Right lobe of liver (tissue), 6 donors: Measurements from ENCODE around the gene TCL1A. TPM values are rescaled to one million over a fixed set of nuclear protein-coding genes. Genes with fewer than 3 reads are reported as not detected.

ENCODE experiments used
- ATAC-seq, 4 donors: fragments of 200-7000 bp; cut with Tn5 transposase; one replicate each; pipeline ENCODE4 v1.9.1; 2020; ENCODE audit warnings: mild to moderate bottlenecking in 4 of 4, moderate library complexity in 4 of 4
- DNase-seq, 3 donors: peaks; one replicate each; pipeline ENCODE4 v3.0.0-alpha.2; 2020
- H3K27ac ChIP-seq, 3 donors: fragments of 200-600 bp; one replicate each; pipeline ENCODE4 v1.8.0; 2022
- H3K27me3 ChIP-seq, 2 donors: fragments of 200-600 bp; one replicate each; pipeline ENCODE4 v1.8.0; 2022
- H3K36me3 ChIP-seq, 4 donors: fragments of 200-600 bp; sonication (generic) in 1 of 4; one replicate each; pipeline versions ENCODE4 v1.5.1 to v1.8.0; 2017 to 2022; ENCODE audit warnings: control low read depth in 1 of 4
- H3K4me1 ChIP-seq, 4 donors: fragments of 200-600 bp; sonication (generic) in 1 of 4; one replicate each; pipeline versions ENCODE4 v1.5.1 to v1.8.0; 2017 to 2022; ENCODE audit warnings: control low read depth in 1 of 4
- H3K4me3 ChIP-seq, 3 donors: fragments of 200-600 bp; one replicate each; pipeline ENCODE4 v1.8.0; 2022
- H3K9me3 ChIP-seq, 4 donors: fragments of 200-600 bp; sonication (generic) in 1 of 4; one replicate each; pipeline versions ENCODE4 v1.5.1 to v1.8.0; 2017 to 2022; ENCODE audit warnings: control low read depth in 1 of 4
- POLR2A ChIP-seq: fragments of 450-650 bp; IDR thresholded peaks from one replicate; pipeline ENCODE4 v1.6.1; 2017; ENCODE audit warnings: antibody characterized with exemption, mild to moderate bottlenecking
- WGBS: methylation state at CpG from one replicate; pipeline ENCODE4 v1.1.6; 2018; ENCODE audit warnings: low coverage, low lambda C conversion rate; ENCODE audit not compliant: insufficient coverage; ENCODE audit errors: missing lambda C conversion rate; 5-methylcytosine and 5-hydroxymethylcytosine counted together
- intact Hi-C, 2 donors: fragments of 100-400 bp; cut with DNase I; formaldehyde crosslinking; loops; one replicate each; pipeline versions ENCODE4 v1.11.2 to v1.14.1; 2022
- total RNA-seq, 6 experiments: library from RNA; depleted of rRNA in 2 of 6; stranded (reverse); fragments of >200 nt in 2 of 6; fragmentation: NEBNext Ultra II Directional in 3 of 6; extraction: Animal tissue kit (Norgen Biotek cat#: 25700) in 3 of 6; gene quantifications; one replicate each; pipeline versions ENCODE4 v1.1.0 to v1.2.4, GENCODE V29; 2016 to 2023
- TF ChIP-seq, protein P1 (sequence below), 4 donors: fragments of 200-600 bp in 3 of 4; fragments of 450-650 bp in 1 of 4; IDR thresholded peaks; one replicate each; pipeline versions ENCODE4 v1.5.1 to v1.8.0; 2016 to 2022; ENCODE audit warnings: antibody characterized with exemption in 4 of 4, mild to moderate bottlenecking in 2 of 4
- donor health status: DM: no; HTN: yes; CAD: no.
- donor health status: DM: no; HTN: no; CAD: no.
- donor health status: DM: no; HTN: no; CAD: no.
- donor health status: DM: no; HTN: yes; CAD: no.
- donor health status: DM: no; HTN: yes; CAD: no.

Gene TCL1A
- total RNA-seq, 6 experiments from 2014 or later = 0.15 TPM; not detected in 5

DNA sequence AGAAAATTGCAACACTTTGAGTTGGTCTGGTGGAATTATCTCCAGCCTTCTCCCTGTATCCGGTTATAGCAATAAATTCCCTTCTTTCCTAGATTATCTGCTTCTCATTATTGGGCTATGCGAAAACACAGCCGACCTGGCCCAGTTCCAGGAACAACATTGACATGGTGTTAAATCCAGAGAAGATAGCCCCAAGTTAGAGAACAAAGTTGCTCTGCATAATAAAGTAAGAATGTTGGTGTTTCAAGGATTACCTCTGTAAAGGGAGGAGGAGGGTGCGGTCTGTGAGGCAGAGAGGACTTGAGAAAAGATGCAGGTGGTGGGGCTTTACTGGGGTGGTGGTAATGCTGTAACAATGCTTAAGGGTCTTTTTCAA, 12.1 kb downstream of the TCL1A start:
- Histone ChIP-seq H3K9me3 (no peaks in the 10 kb centered on the region), H3K36me3 (no peaks in the 10 kb centered on the region), H3K27me3 (no peaks in the 10 kb centered on the region), H3K4me3 (no peak overlapping the region), H3K4me1 (no peaks in the 10 kb centered on the region), H3K27ac (no peak overlapping the region)
- WGBS = 32% methylated on average over 4 of the region's 4 CpGs
- DNase-seq (no peak), ATAC-seq (no peak)
- no peak for TF ChIP-seq POLR2A
- TF ChIP-seq, protein P1, sequence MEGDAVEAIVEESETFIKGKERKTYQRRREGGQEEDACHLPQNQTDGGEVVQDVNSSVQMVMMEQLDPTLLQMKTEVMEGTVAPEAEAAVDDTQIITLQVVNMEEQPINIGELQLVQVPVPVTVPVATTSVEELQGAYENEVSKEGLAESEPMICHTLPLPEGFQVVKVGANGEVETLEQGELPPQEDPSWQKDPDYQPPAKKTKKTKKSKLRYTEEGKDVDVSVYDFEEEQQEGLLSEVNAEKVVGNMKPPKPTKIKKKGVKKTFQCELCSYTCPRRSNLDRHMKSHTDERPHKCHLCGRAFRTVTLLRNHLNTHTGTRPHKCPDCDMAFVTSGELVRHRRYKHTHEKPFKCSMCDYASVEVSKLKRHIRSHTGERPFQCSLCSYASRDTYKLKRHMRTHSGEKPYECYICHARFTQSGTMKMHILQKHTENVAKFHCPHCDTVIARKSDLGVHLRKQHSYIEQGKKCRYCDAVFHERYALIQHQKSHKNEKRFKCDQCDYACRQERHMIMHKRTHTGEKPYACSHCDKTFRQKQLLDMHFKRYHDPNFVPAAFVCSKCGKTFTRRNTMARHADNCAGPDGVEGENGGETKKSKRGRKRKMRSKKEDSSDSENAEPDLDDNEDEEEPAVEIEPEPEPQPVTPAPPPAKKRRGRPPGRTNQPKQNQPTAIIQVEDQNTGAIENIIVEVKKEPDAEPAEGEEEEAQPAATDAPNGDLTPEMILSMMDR (IDR thresholded peaks at IDR 0.05) = no peak
- intact Hi-C loops = no loop called here

GRCh38 chr14:95700221-95700976, 13.5 kb downstream of the TCL1A start:
- DNase-seq (no peak), ATAC-seq (no peak)
- TF ChIP-seq POLR2A = no peak
- TF ChIP-seq, protein P1 (IDR thresholded peaks at IDR 0.05) = no peak
- Histone ChIP-seq H3K9me3 (no peaks in the 10 kb centered on the region), H3K27ac (no peak overlapping the region), H3K27me3 (no peaks in the 10 kb centered on the region), H3K36me3 (no peaks in the 10 kb centered on the region), H3K4me3 (no peak overlapping the region), H3K4me1 (no peaks in the 10 kb centered on the region)
- intact Hi-C loops = no loop called here
- 38% methylated on average over 5 of the region's 5 CpGs for WGBS

DNA sequence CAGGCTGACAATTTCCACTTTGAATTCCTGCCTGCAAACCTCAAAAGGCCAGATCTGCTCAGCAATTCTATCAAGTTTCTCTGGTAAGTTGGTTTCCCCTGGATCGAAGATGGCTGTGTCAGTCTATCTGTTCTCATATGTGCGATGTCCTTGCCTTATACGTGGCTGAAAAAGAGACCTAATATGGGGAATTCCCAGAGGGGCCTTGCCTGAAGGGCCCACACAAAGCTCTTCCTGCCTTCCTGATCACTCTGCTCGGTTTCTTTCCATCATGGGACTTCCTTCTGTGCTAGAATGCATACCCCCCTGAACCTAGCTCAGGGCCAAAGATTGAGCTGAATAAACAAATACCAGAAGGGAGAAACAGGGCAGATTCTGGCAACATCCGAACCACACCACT, 14.5 kb downstream of the TCL1A start:
- Histone ChIP-seq H3K27ac (no peak overlapping the region), H3K9me3 (no peaks in the 10 kb centered on the region), H3K4me3 (no peak overlapping the region), H3K4me1 (no peaks in the 10 kb centered on the region), H3K27me3 (no peaks in the 10 kb centered on the region), H3K36me3 (no peaks in the 10 kb centered on the region)
- intact Hi-C loops = no loop called here
- TF ChIP-seq POLR2A = no peak
- TF ChIP-seq, protein P1 (IDR thresholded peaks at IDR 0.05) = no peak
- DNase-seq (no peak), ATAC-seq (no peak)
- 49% methylated on average over 3 of the region's 5 CpGs for WGBS

DNA sequence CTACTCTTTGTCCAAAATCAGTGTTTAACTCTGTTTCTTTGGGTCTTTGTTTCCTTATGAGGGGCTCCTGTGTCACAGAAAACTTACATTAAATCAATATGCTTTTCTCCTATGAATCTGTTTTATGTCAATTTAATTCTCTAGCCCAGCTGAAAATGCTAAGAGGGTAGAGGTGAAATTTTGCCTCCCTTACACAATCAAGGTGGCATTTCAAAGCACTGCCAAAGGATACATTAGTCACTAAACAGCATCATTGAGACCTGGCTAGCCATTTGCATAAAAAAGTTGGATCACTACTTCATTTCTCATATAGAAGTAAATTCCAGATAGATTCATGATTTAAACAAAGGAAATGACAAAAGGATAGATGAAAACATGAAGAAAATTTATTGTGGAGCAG, 15.6 kb downstream of the TCL1A start:
- H3K36me3 ChIP-seq = no peaks in the 10 kb centered on the region
- no peak for ATAC-seq
- H3K27me3 ChIP-seq = no peaks in the 10 kb centered on the region
- H3K9me3 ChIP-seq = no peaks in the 10 kb centered on the region
- H3K4me3 ChIP-seq = no peak overlapping the region
- intact Hi-C loops = no loop called here
- H3K4me1 ChIP-seq = no peaks in the 10 kb centered on the region
- no peak overlapping the region for H3K27ac ChIP-seq
- no peak for TF ChIP-seq POLR2A
- TF ChIP-seq, protein P1 (IDR thresholded peaks at IDR 0.05) = no peak
- DNase-seq = no peak

DNA sequence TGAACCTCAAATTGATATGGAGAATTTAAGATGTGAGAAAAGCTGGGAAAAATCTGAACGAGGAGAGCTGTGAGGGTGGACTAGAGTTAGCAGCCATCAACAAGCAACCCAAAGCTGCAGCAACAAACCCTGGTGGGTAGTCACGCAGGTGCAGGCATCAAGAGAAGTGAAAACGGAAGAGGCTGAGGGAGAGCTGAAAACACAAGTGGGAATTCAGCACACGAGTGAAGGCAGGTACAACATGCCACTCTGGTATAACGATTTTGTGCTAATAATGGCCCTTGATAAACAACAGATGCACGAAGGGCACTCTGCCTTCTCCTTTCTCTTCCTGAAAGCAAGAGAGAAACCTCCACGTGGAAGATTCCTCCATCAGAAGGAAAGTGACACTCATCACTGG, 16.2 kb downstream of the TCL1A start:
- Histone ChIP-seq H3K27ac (no peak overlapping the region), H3K4me3 (no peak overlapping the region), H3K4me1 (no peaks in the 10 kb centered on the region), H3K36me3 (no peaks in the 10 kb centered on the region), H3K27me3 (no peaks in the 10 kb centered on the region), H3K9me3 (no peaks in the 10 kb centered on the region)
- no peak for DNase-seq
- no peak for ATAC-seq
- WGBS = 42% methylated on average over 7 of the region's 7 CpGs
- intact Hi-C loops = no loop called here
- TF ChIP-seq, protein P1 (IDR thresholded peaks at IDR 0.05) = no peak
- no peak for TF ChIP-seq POLR2A
